Measurements from ENCODE around the gene GNG12.

- no peak for TF ChIP-seq CTCF (conservative IDR thresholded peaks at IDR 0.05)
- no peak for TF ChIP-seq EZH2 (IDR thresholded peaks at IDR 0.05; ENCODE audit: low read depth)
Measured at GRCh38 chr1:67672260-67672803, 160.9 kb downstream of the GNG12 start.

Data from PC-9 (cell line).